Transverse colon (tissue), 4 donors: ENCODE measurements around the gene PHF14. TPM values are rescaled to one million over a fixed set of nuclear protein-coding genes. Genes with fewer than 3 reads are reported as not detected.

ENCODE experiments used
- DNase-seq: peaks from one replicate; pipeline ENCODE4 v3.0.0-alpha.2; 2019
- H3K27ac ChIP-seq, 4 donors: fragments of 200-600 bp; sonication (generic); 2 replicates each; pipeline ENCODE4 v1.5.1; 2016 to 2018; ENCODE audit warnings: inconsistent platforms in 4 of 4
- H3K27me3 ChIP-seq: fragments of 200-600 bp; sonication (generic); 2 replicates; pipeline ENCODE4 v1.5.1; 2017; ENCODE audit warnings: inconsistent platforms
- H3K36me3 ChIP-seq, 4 donors: fragments of 200-600 bp; sonication (generic); 2 replicates each; pipeline ENCODE4 v1.5.1; 2017 to 2019; ENCODE audit warnings: inconsistent platforms in 4 of 4
- H3K4me1 ChIP-seq, 4 donors: fragments of 200-600 bp; sonication (generic); 2 replicates each; pipeline ENCODE4 v1.5.1; 2017 to 2020; ENCODE audit warnings: inconsistent platforms in 4 of 4
- H3K4me3 ChIP-seq, 4 donors: fragments of 200-600 bp; sonication (generic); 1 replicate in 1 of 4; 2 replicates in 3 of 4; pipeline versions ENCODE4 v1.5.1 to v1.6.1; 2017 to 2019; ENCODE audit warnings: inconsistent platforms in 4 of 4
- H3K9me3 ChIP-seq, 2 donors: fragments of 200-600 bp; sonication (generic); 2 replicates each; pipeline ENCODE4 v1.5.1; 2017 to 2019; ENCODE audit warnings: inconsistent platforms in 2 of 2
- EP300 ChIP-seq: sonication (generic); formaldehyde crosslinking; IDR thresholded peaks from one replicate; pipeline ENCODE4 v1.6.1; 2017; ENCODE audit warnings: antibody characterized with exemption, low read depth
- POLR2A ChIP-seq: fragments of 450-650 bp; IDR thresholded peaks from one replicate; pipeline ENCODE4 v1.6.1; 2016; ENCODE audit warnings: antibody characterized with exemption, mild to moderate bottlenecking, moderate library complexity
- POLR2AphosphoS5 ChIP-seq, 3 donors: sonication (generic); formaldehyde crosslinking; IDR thresholded peaks; one replicate each; pipeline ENCODE4 v1.6.1; 2016; ENCODE audit warnings: antibody characterized with exemption in 3 of 3
- WGBS, 2 donors: methylation state at CpG; one replicate each; pipeline ENCODE4 v1.1.5; 2018; ENCODE audit warnings: low coverage in 1 of 2; 5-methylcytosine and 5-hydroxymethylcytosine counted together
- in situ Hi-C, 4 donors: fragments of 200-750 bp; cut with MboI; loops; one replicate each; pipeline versions ENCODE4 v1.15.0 to v1.15.1; 2017; ENCODE audit warnings: low sequenced_read_pairs in 3 of 4, low pct_ligation_motif_present in 1 of 4, low pct_unique_long_range_greater_than_20kb in 1 of 4
- intact Hi-C: fragments of 100-400 bp; cut with DNase I; formaldehyde crosslinking; loops from one replicate; pipeline ENCODE4 v1.15.1; 2023; ENCODE audit warnings: low total_unique reads
- total RNA-seq, 4 donors: library from RNA; depleted of rRNA; stranded (reverse); fragments of >200 nt; gene quantifications; one replicate each; pipeline ENCODE4 v1.1.0, GENCODE V29; 2016
- TF ChIP-seq, protein P1 (sequence below), 5 experiments: fragments of 200-600 bp in 3 of 5; fragments of 450-650 bp in 2 of 5; sonication (generic) in 3 of 5; IDR thresholded peaks; 1 replicate in 2 of 5; 2 replicates in 3 of 5; pipeline ENCODE4 v1.5.1; 2016 to 2017; ENCODE audit warnings: antibody characterized with exemption in 5 of 5, inconsistent platforms in 3 of 5, mild to moderate bottlenecking in 2 of 5, moderate library complexity in 1 of 5

The PHF14 gene
- total RNA-seq, 4 donors from 2014 or later = 24.3 to 42.1 (median 28.8) TPM

DNA sequence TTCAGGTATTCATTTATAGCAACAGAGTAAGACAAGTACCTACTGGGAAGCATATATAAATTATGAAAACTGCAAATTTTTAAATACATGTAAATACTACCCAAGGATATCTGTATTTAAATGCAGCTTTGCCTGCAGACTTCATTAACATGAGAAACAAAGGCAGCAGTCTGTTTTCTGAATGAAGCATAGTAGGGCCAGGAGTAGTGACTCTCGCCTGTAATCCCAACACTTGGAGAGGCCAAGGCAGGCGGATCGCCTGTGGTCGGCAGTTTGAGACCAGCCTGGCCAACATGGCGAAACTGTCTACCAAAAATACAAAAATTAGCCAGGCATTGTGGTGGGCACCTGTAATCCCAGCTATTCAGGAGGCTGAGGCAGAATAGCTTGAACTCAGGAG lies 42.5 kb upstream of the PHF14 start:
- peaks cover 0 to 42% (median 3%) of the 10 kb centered on the region in 4 donors for H3K36me3 ChIP-seq
- H3K27ac ChIP-seq = no peak overlapping the region
- no peak for DNase-seq
- H3K4me1 ChIP-seq = peaks cover 0 to 23% (median 11%) of the 10 kb centered on the region in 4 donors
- no peaks in the 10 kb centered on the region for H3K9me3 ChIP-seq
- in situ Hi-C loops (no loop called here), intact Hi-C loops (no loop called here)
- WGBS, 2 donors = 89% methylated on average over 5 of the region's 5 CpGs; no CpG with 5 or more reads in 1 of the 2 donors
- no peak for TF ChIP-seq POLR2A
- TF ChIP-seq EP300 = no peak
- TF ChIP-seq, protein P1, sequence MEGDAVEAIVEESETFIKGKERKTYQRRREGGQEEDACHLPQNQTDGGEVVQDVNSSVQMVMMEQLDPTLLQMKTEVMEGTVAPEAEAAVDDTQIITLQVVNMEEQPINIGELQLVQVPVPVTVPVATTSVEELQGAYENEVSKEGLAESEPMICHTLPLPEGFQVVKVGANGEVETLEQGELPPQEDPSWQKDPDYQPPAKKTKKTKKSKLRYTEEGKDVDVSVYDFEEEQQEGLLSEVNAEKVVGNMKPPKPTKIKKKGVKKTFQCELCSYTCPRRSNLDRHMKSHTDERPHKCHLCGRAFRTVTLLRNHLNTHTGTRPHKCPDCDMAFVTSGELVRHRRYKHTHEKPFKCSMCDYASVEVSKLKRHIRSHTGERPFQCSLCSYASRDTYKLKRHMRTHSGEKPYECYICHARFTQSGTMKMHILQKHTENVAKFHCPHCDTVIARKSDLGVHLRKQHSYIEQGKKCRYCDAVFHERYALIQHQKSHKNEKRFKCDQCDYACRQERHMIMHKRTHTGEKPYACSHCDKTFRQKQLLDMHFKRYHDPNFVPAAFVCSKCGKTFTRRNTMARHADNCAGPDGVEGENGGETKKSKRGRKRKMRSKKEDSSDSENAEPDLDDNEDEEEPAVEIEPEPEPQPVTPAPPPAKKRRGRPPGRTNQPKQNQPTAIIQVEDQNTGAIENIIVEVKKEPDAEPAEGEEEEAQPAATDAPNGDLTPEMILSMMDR (IDR thresholded peaks at IDR 0.05) = no peak
- TF ChIP-seq POLR2AphosphoS5 (IDR thresholded peaks at IDR 0.05) = no peak
- no peaks in the 10 kb centered on the region for H3K27me3 ChIP-seq
- H3K4me3 ChIP-seq = no peak overlapping the region

GRCh38 chr7:10934292-10934691 lies 39.4 kb upstream of the PHF14 start:
- no peak for DNase-seq
- Histone ChIP-seq H3K27me3 (no peaks in the 10 kb centered on the region), H3K27ac (peak overlapping the region; percentile 54 to 70 (median 58)), H3K36me3 (peaks cover 0 to 55% (median 8%) of the 10 kb centered on the region in 4 donors), H3K4me1 (peaks cover 0 to 43% (median 23%) of the 10 kb centered on the region in 4 donors), H3K9me3 (no peaks in the 10 kb centered on the region), H3K4me3 (no peak overlapping the region)
- peak in 1 of 3 donors; percentile 30 for TF ChIP-seq POLR2AphosphoS5 (IDR thresholded peaks at IDR 0.05)
- no peak for TF ChIP-seq EP300
- in situ Hi-C loops (no loop called here), intact Hi-C loops (no loop called here)

GRCh38 chr7:10939237-10939910 lies 34.3 kb upstream of the PHF14 start:
- peak overlapping the region; percentile 86 to 96 (median 95) for H3K27ac ChIP-seq
- 0 to 1% methylated on average over 8 to 18 of the region's 18 CpGs for WGBS, 2 donors
- in situ Hi-C loops = no loop called here

GRCh38 chr7:10939911-10940703 lies 33.6 kb upstream of the PHF14 start:
- H3K36me3 ChIP-seq = peaks cover 0 to 24% (median 6%) of the 10 kb centered on the region in 4 donors
- in situ Hi-C loops = no loop called here
- DNase-seq = peak; percentile 88
- TF ChIP-seq POLR2A = peak; percentile 91
- TF ChIP-seq POLR2AphosphoS5 (IDR thresholded peaks at IDR 0.05) = peak; percentile 96 to 98 (median 97)
- TF ChIP-seq, protein P1 (IDR thresholded peaks at IDR 0.05) = no peak
- TF ChIP-seq EP300 = no peak
- peaks cover 0 to 39% (median 21%) of the 10 kb centered on the region in 4 donors for H3K4me1 ChIP-seq
- peak overlapping the region; percentile 86 to 96 (median 95) for H3K27ac ChIP-seq
- intact Hi-C loops = loop anchor here (5.0 kb wide), 1 partner anchor 37 kb away; no protein-coding TSS in a partner anchor
- H3K9me3 ChIP-seq = no peaks in the 10 kb centered on the region
- WGBS, 2 donors = 0% methylated on average over 8 to 55 of the region's 61 CpGs
- peak overlapping the region; percentile 57 to 97 (median 79) for H3K4me3 ChIP-seq
- H3K27me3 ChIP-seq = no peaks in the 10 kb centered on the region

More at GRCh38 chr7:10939237-10939910, 34.3 kb upstream of the PHF14 start:
- Histone ChIP-seq H3K4me3 (peak overlapping the region; percentile 57 to 97 (median 79)), H3K27me3 (no peaks in the 10 kb centered on the region), H3K4me1 (peaks cover 0 to 47% (median 28%) of the 10 kb centered on the region in 4 donors), H3K9me3 (no peaks in the 10 kb centered on the region), H3K36me3 (peaks cover 0 to 27% (median 6%) of the 10 kb centered on the region in 4 donors)
- DNase-seq = peak; percentile 9
- intact Hi-C loops = no loop called here
- TF ChIP-seq EP300 (no peak), POLR2AphosphoS5 (IDR thresholded peaks at IDR 0.05) (no peak), POLR2A (no peak)
- TF ChIP-seq, protein P1 (IDR thresholded peaks at IDR 0.05) = no peak
